Measurements from ENCODE around the gene CDKN1B. TPM values are rescaled to one million over a fixed set of nuclear protein-coding genes. Genes with fewer than 3 reads are reported as not detected.

CDKN1B gene
- polyA plus RNA-seq, 4 donors = 59.1 to 80.7 (median 68.4) TPM

DNA sequence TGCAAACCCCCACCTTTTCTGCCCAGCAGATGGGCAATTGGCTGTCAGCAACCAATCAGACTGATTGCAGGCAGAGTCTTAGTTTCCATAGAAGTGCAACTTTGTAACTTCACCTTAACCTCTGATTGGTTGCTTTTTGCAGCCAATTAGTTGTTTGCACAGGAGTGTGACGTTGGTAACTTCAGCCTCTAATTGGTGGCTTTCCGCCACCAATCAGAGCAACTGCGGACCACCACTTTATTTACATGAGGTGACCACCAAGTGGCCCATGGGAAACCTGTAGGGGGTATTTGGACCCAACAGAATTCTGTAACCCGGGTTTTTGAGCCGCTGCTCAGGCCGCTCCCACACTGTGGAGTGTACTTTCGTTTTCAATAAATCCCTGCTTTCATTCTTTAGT is 32.3 kb downstream of the CDKN1B start:
- DNase-seq (ENCODE audit: low read depth in 4 of 4, low spot score in 3 of 4) = no peak

DNA sequence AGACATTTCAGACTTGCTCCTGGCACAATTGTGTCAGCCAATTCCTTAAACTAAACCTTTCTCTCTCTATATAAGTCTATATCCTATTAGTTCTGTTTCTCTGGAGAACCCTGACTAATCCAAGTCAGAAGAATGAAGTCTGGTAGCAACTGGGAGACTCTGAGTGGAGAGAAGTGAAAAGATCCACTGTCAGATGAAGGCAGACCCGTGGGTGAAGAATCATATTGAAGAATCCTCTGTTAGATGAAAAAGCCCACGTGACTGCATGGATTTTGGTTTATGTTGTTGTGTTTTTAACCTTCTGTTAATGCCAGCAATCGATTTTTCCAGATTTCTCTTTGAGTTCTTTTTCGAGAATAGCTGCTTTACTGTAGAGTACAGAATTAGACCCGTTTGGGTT is 38.8 kb downstream of the CDKN1B start:
- DNase-seq (ENCODE audit: low read depth in 4 of 4, low spot score in 3 of 4) = no peak

DNA sequence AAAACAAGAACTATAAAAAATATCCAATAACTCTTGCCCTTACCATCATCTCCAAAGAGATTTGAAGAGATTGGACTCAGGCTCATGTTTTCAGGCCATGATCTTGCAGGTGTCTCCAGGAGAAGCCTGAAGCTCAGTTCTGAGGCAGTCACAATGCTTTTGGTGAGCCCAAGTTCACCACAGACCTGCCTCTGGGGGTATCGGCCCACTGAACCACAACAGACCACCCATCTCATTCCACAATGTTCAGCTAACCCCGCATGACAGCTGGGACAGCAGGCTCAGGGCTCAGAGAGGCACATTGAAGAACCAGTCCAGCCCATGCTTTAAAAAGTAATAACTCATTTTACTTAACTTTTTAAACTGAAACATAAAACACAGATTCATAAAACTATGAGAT is 40.0 kb downstream of the CDKN1B start:
- DNase-seq (ENCODE audit: low read depth in 4 of 4, low spot score in 3 of 4) = no peak

- DNase-seq (ENCODE audit: low read depth in 4 of 4, low spot score in 3 of 4) = no peak
These were observed 42.2 kb downstream of the CDKN1B start for GRCh38 chr12:12759234-12759915.

- DNase-seq (ENCODE audit: low read depth in 4 of 4, low spot score in 3 of 4) = no peak
These were observed 47.7 kb downstream of the CDKN1B start for GRCh38 chr12:12764824-12765223.

- no peak for DNase-seq (ENCODE audit: low read depth in 4 of 4, low spot score in 3 of 4)
These were observed 53.1 kb downstream of the CDKN1B start for GRCh38 chr12:12770262-12770661.

Other genes with a start within 250 kb of the CDKN1B start
- 10 to 100 TPM; 25.4 to 33.9 (median 29.5) TPM for gene DUSP16, start 154.5 kb upstream of the CDKN1B start, polyA plus RNA-seq (ENCODE audit: insufficient read length in 4 of 4)
- gene CREBL2, start 105.5 kb upstream of the CDKN1B start, polyA plus RNA-seq (ENCODE audit: insufficient read length in 4 of 4) = 10 to 100 TPM; 26.5 to 39.2 (median 35.4) TPM
- 1 to 10 TPM in 3 of 4 donors, under 1 TPM in 1; 0.79 to 1.6 (median 1.3) TPM for gene GPR19, start 21.2 kb upstream of the CDKN1B start, polyA plus RNA-seq (ENCODE audit: insufficient read length in 4 of 4)
- 10 to 100 TPM in 3 of 4 donors, 1 to 10 TPM in 1; 8.4 to 14.9 (median 12.4) TPM for gene APOLD1, start 68.3 kb downstream of the CDKN1B start, polyA plus RNA-seq (ENCODE audit: insufficient read length in 4 of 4)
- gene DDX47, start 96.0 kb downstream of the CDKN1B start, polyA plus RNA-seq (ENCODE audit: insufficient read length in 4 of 4) = 10 to 100 TPM; 68.5 to 82.5 (median 77.5) TPM
- gene GPRC5A, start 174.2 kb downstream of the CDKN1B start, polyA plus RNA-seq (ENCODE audit: insufficient read length in 4 of 4) = 10 to 100 TPM in 1 of 4 donors, 1 to 10 TPM in 3; 7.0 to 12.4 (median 7.9) TPM
- gene GPRC5D, start 234.8 kb downstream of the CDKN1B start, polyA plus RNA-seq (ENCODE audit: insufficient read length in 4 of 4) = 1 to 10 TPM in 1 of 4 donors, under 1 TPM in 3; 0.33 to 1.1 (median 0.62) TPM